Measurements from ENCODE around the gene TBC1D8. TPM values are rescaled to one million over a fixed set of nuclear protein-coding genes. Genes with fewer than 3 reads are reported as not detected.
A peak's percentile ranks its signal among the peaks of the same experiment; 100 is the strongest.

TBC1D8 gene
- total and polyA plus RNA-seq, 2 of the 8 experiments (the other 6 are each of a cell fraction or from before 2014, with no cell fraction given): 20.8 to 21.8 TPM

DNA sequence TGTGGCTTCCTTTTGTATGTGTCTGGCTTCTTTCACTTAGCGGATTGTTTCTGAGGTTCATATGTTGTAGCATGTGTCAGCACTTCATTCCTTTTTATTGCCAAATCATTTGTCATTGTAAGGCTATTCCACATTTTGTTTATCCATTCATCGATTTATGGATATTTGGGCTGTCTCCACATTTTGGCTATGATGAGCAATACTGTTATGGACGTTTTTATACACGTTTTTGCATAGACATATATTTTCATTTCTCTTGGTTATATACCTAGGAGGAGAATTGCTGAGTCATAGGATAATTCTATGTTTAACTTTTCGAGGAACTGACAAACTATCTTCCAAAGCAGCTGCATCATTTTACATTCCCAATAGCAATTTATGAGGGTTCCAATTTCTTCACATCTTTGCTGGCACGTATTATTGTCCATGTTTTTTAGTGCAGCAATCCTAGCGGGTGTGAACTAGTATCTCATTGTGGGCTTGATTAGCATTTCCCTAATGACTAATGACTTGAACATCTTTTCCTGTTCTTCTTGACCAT, 48.1 kb upstream of the TBC1D8 start:
- no peaks in the 10 kb centered on the region for H3K27me3 ChIP-seq (replicated peaks in 1 of 4; ENCODE audit: control insufficient read depth in 3 of 4, extremely low read depth in 1 of 4, insufficient read depth in 3 of 4, low read length in 3 of 4)
- no peak for FAIRE-seq
- H3K36me3 ChIP-seq (ENCODE audit: control insufficient read depth in 2 of 4, insufficient read depth in 4 of 4, low read length in 3 of 4): no peaks in the 10 kb centered on the region
- no peak overlapping the region for H2BK5ac ChIP-seq (ENCODE audit: low read depth, low read length)
- H2AFZ ChIP-seq (ENCODE audit: low read length): no peak overlapping the region
- WGBS, 2 experiments (ENCODE audit: extremely low coverage in 1 of 2, insufficient coverage in 1 of 2, insufficient read length in 1 of 2, insufficient replicate concordance in 2 of 2, low coverage in 1 of 2, low lambda C conversion rate in 2 of 2, missing lambda C conversion rate in 1 of 2): 86% methylated on average over 7 of the region's 7 CpGs; no CpG with 5 or more reads in 1 of the 2 experiments
- no peak for DNase-seq (ENCODE audit: low read depth in 1 of 2, low spot score in 2 of 2)
- H3K9ac ChIP-seq (replicated peaks in 1 of 4; ENCODE audit: extremely low read depth in 1 of 4, low read depth in 3 of 4, low read length in 3 of 4): no peak overlapping the region
- no peaks in the 10 kb centered on the region for H3K23me2 ChIP-seq (ENCODE audit: low read depth, low read length)
- H2BK15ac ChIP-seq (ENCODE audit: low read length): no peak overlapping the region
- H3K18ac ChIP-seq (ENCODE audit: extremely low read depth, low read length): no peak overlapping the region
- no peak overlapping the region for H2BK20ac ChIP-seq (ENCODE audit: low read length)
- H3K4me3 ChIP-seq (ENCODE audit: extremely low read depth in 1 of 4, insufficient read depth in 2 of 4, low read depth in 3 of 4, low read length in 4 of 4): no peak overlapping the region
- H4K20me1 ChIP-seq (replicated peaks in 1 of 2; ENCODE audit: control insufficient read depth in 1 of 2, insufficient read depth in 2 of 2, low read length in 2 of 2): no peaks in the 10 kb centered on the region
- no peak overlapping the region for H4K8ac ChIP-seq (ENCODE audit: extremely low read depth, insufficient read depth, low read length)
- CTCF ChIA-PET (ENCODE audit: partially characterized antibody): interaction anchor here (1.8 kb wide), 1 partner anchor 10 kb away, joined by 8 read pairs; no protein-coding TSS in a partner anchor
- TF ChIP-seq HDAC2 (IDR thresholded peaks at IDR 0.05; ENCODE audit: borderline replicate concordance in 1 of 2, low read depth in 2 of 2, low read length in 2 of 2) (no peak), MAFK (IDR thresholded peaks at IDR 0.05; ENCODE audit: low read depth, low read length) (peak; percentile 53; the same call in 1 of the 2 replicates), BACH1 (IDR thresholded peaks at IDR 0.05; ENCODE audit: low read length) (peak; percentile 60; the same call in 1 of the 2 replicates)
- H3K4ac ChIP-seq (replicated peaks; ENCODE audit: insufficient read length, low read depth, low read length): no peak overlapping the region
- no peaks in the 10 kb centered on the region for H3K79me2 ChIP-seq (ENCODE audit: control insufficient read depth in 1 of 2, insufficient read depth in 2 of 2, low read length in 2 of 2)
- H3K56ac ChIP-seq (replicated peaks; ENCODE audit: insufficient read length, low read depth, low read length): no peak overlapping the region
- no peaks in the 10 kb centered on the region for H3K4me1 ChIP-seq (replicated peaks in 1 of 4; ENCODE audit: control insufficient read depth in 3 of 4, insufficient read depth in 4 of 4, low read length in 3 of 4)
- no peak overlapping the region for H2BK120ac ChIP-seq (replicated peaks; ENCODE audit: low read depth, low read length)
- H3K9me3 ChIP-seq (ENCODE audit: insufficient read depth in 2 of 2, low read depth in 1 of 2, low read length in 1 of 2): no peaks in the 10 kb centered on the region; a peak in 1 of 4 replicates
- no peak overlapping the region for H3K4me2 ChIP-seq (ENCODE audit: insufficient read depth in 1 of 2, low read depth in 2 of 2, low read length in 2 of 2)
- no peak overlapping the region for H3K27ac ChIP-seq (ENCODE audit: low read depth, low read length)
- H3K23ac ChIP-seq (ENCODE audit: insufficient read length): no peak overlapping the region
- POLR2A ChIA-PET (ENCODE audit: partially characterized antibody): no interaction called here
- H3K14ac ChIP-seq (ENCODE audit: insufficient read length): no peak overlapping the region
- H2BK12ac ChIP-seq (ENCODE audit: low read depth, low read length): no peak overlapping the region
- no peak overlapping the region for H4K91ac ChIP-seq (replicated peaks; ENCODE audit: insufficient read length, low read length)
- H4K5ac ChIP-seq (ENCODE audit: insufficient read length, low read depth, low read length): no peak overlapping the region
- no peak overlapping the region for H2AK5ac ChIP-seq (ENCODE audit: low read depth, low read length)
- no peaks in the 10 kb centered on the region for H3K79me1 ChIP-seq (ENCODE audit: low read depth, low read length)
